ENCODE measurements around the gene TKFC.

The TKFC gene

GRCh38 chr11:61325649-61326414, 7.2 kb upstream of the TKFC start:
- no peak for DNase-seq

DNA sequence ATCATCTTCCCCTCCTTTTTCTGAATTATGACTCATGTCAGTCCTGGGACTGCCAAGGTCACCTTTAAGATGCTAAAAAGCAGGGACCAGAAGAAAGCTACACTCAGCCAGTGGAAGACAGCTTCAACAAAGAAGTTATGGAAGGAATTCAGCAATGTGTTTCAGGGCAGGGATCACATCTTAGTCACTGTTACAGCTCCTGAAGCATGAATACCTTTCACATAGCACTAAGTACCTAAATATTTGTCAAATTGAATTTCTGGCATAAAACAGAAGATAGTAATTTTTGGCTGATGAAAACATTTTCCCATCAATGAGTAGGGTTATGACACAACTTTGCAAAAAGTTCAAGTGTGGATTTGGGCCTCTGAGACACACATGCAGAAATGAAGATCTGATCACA, 5.4 kb upstream of the TKFC start:
- DNase-seq: peak; percentile 5

DNA sequence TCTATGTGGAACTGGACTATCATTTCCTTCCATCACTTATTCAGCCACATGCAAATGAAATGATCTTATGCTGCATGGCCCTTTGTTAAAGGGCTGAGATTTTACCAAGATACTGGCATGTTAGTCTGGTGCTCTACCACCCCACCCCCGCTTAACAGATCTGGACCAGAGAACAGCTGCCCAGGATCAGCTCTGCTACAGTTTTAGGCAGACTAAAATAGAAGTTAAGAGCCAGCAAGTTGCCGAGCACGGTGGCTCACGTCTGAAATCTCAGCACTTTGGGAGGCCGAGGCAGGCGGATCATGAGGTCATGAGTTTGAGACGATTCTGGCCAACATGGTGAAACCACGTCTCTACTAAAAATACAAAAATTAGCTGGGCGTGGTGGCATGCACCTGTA, 4.7 kb upstream of the TKFC start:
- DNase-seq: no peak

- DNase-seq: no peak
Measured at GRCh38 chr11:61329871-61330270, 3.2 kb upstream of the TKFC start.

GRCh38 chr11:61331651-61332050, 1.4 kb upstream of the TKFC start:
- DNase-seq: no peak

DNA sequence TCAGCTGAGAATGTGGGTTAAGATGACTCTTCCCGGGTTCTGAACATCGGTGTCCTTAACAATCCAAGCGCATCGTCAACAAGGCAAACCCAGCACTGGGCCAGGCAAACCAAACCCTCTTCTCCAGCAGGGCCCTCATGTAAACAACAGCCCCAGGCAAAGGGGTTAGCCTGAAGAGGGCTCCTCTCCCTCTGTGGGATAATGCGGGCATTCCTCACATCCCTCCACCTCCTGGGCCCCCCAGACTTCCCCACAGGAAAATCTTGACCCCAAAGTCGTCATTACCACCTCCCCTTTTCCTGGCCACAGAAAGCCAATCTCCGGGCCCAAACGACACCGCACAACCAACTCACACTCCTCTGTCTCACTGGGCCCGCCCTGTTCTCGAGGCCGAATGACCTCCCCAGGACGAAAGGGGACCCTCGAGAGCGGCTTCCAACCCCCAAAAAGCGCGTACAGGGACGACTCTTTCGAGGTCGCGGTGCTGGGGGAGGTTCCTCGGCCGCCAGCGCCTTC, 689 bp upstream of the TKFC start:
- peak; percentile 22 for DNase-seq

DNA sequence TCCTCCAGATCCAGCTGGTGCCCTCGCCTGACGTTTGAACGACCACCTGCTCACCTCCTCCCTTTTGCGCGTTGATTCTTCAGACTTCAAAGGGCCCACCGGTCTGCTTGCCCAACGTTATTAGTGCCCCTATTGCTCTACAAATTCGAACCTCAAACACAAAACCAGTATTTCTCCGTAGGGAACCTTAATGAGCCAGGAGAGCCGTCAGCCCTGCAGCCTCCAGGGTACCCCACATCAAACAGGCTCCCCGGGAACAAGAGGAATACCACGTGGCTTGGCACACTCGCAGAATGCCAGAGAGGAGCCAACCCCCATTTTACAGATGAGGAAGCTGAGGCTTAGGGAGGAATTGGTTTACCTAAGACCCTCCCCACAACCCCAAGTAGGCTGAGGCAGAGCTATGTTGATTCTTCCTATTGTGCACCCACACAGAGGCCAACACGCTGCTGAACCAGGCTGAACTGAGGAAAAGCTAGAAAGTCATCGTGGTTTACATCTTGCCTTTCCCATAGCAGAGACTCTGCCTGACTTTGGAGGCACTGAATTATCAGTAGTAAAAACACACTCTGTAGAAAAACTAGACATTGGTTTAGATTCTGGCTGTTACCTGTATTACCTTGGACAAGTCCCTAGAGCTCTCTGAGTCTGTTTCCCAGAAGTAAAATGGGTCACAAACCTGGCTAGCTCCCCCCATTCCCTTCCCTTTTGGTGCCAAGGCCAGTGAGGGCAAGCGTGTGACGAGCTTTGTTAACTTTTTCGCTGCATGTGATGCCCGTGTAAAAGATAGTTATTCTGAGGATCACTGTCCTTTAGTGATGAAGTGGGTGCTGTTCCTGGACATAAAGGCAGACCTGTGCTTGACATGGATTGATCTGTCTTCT, 764 bp downstream of the TKFC start:
- DNase-seq: no peak

DNA sequence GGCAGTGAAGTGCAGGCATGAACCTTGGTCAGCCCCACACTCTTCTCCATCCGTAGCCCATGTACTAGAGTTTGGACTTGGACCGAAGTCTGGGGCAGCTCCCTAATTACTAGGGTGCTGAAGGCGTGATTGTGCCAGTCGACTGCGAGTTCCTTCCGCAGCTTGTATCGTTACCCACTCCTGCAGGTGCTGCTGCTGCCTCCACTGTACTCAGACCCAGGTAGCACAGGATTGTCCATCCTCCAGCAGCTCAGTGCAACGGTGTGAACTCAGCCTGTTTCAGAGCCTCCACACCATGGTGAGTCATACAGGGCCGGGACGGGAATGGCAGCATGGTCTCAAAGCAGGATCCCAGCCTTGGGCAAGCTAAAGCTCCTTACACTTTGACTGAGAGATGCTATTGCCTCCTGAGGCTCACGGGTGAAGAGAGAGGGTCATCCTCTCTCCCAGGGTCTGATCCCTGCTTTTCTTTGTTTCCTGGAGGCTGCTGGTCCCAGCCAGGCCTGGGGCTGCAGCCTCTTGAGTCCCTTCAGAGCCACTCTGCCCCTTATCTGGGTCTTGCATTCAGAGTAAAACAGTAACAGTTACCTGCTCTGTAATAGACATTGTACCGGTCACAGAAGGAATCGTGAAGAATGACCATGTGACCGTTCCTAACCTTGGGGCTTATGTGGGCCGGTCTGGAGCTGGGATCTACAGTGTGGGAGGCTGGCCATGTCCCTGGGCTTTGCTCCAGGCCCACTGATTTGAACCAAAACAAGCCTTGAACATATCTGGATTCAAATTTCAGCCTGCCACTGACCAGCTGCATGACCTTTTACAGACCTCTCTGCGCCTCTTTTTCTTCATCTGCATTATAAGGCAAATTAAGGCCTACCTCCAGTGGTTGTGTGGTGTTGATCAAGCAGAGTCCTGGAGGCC, 1.7 kb downstream of the TKFC start:
- DNase-seq: no peak

- DNase-seq: no peak
Measured at GRCh38 chr11:61335355-61335710, 2.3 kb downstream of the TKFC start.

- peak; percentile 69 for DNase-seq
Measured at GRCh38 chr11:61336171-61336935, 3.3 kb downstream of the TKFC start.

GRCh38 chr11:61337706-61338470, 4.9 kb downstream of the TKFC start:
- no peak for DNase-seq

- DNase-seq: no peak
Measured at GRCh38 chr11:61338783-61339489, 5.9 kb downstream of the TKFC start.

DNA sequence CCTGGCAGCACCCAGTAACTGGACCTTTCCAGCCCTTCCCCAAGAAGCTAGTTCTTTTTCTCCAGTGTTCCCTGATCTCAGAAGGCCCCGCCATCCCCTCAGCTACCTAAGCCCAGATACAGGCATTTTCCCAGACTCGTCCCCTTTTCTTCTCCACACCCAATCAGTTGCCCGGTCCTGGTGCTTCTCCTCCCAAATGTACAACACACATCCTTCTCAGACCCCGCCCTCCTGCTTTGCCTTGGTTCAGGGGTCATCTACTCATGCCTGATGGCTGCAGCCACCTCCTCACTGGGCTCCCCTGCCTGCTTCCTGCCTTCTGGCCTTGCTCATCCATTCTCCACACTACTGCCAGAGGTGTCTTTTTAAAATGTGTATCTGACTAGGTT, 6.5 kb downstream of the TKFC start:
- DNase-seq: no peak

DNA sequence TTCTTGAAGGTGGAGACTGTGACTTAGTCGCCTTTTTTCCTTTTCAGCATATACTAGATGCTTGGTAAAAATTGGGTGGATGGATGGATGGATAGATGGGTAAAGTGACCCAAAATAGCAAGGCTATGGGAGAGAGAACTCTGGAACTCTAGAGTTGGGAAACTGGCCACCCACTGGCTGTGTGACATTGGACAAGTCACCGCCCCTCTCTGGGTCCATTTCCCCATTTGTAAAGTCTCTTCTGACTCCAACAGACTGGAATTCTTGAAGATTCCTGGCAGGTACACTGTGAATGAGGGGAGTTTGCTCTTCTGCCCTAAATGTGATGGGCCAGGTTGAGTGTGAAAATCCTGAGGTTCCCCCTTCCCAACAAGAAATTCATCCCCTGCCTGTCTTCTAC, 8.0 kb downstream of the TKFC start:
- DNase-seq: no peak

- DNase-seq: no peak
Measured at GRCh38 chr11:61341706-61342105, 8.7 kb downstream of the TKFC start.

- DNase-seq: no peak
Measured at GRCh38 chr11:61342207-61342803, 9.3 kb downstream of the TKFC start.

DNA sequence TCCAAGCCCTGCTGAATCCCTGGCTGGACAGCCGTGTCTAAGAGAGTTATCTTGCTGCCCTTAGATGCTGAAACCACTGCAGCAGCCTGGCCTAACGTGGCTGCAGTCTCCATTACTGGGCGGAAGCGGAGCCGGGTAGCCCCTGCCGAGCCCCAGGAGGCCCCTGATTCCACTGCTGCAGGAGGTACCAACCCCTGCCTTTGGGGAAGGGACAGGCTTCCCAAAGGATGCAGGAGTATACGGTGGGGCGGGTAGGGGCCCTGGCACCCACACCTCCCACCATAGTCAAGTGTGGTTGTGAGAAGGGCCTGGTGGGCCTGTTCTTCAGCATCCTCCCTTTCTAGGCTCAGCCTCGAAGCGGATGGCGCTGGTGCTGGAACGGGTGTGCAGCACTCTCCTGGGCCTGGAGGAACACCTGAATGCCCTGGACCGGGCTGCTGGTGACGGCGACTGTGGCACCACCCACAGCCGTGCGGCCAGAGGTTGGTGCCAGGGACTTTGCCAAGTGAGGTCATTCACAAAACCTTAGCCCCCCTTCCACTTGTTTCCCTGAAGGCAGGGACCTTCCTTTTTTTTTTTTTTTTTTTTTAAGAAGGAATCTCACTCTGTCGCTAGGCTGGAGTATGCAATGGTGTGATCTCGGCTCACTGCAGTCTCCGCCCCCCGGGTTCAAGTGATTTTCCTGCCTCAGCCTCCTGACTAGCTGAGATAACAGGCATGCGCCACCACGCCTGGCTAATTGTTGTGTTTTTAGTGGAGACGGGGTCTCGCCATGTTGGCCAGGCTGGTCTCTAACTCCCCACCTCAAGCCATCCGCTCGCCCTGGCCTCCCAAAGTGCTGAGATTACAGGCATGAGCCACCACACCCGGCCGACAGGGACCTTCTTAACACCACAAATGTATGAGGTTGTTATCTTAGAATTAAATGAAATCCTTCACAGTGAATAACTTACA, 11.0 kb downstream of the TKFC start:
- no peak for DNase-seq

DNA sequence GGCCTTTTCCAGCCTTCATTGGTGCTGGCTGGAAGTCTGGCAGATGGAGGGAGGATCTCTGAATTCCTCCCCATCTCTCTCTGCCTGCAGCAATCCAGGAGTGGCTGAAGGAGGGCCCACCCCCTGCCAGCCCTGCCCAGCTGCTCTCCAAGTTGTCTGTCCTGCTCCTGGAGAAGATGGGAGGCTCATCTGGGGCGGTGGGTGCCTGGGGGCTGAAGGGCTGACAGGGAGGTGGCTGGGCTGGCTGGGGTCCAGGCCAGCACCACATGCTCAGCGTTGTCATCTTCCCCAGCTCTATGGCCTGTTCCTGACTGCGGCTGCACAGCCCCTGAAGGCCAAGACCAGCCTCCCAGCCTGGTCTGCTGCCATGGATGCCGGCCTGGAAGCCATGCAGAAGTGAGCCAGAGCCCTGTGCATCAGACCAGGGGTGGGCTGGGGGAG, 12.2 kb downstream of the TKFC start:
- no peak for DNase-seq
